HL-60 (cell line): ENCODE measurements around the gene ZNF281.

Source experiments
- DNase-seq, 2 experiments: peaks; one replicate each; pipeline ENCODE4 v3.0.0-alpha.2; 2010 to 2020; ENCODE audit warnings: low read depth in 1 of 2, low spot score in 1 of 2
- H3K27ac ChIP-seq: fragments of 250-450 bp; sonication (Bioruptor Pico); replicated peaks from 2 replicates; pipeline ENCODE4 v1.5.1; 2020; ENCODE audit warnings: mild to moderate bottlenecking, moderate library complexity
- H3K27me3 ChIP-seq: fragments of 250-450 bp; sonication (Bioruptor Pico); 2 replicates; pipeline ENCODE4 v1.5.1; 2021; ENCODE audit warnings: mild to moderate bottlenecking, moderate library complexity; ENCODE audit not compliant: insufficient read depth, poor library complexity, severe bottlenecking
- H3K4me3 ChIP-seq: replicated peaks from 2 replicates; pipeline ENCODE4 v1.5.1; 2011; ENCODE audit warnings: mild to moderate bottlenecking, control low read depth, low read length; ENCODE audit not compliant: insufficient read depth
- GABPA ChIP-seq: IDR thresholded peaks from 2 replicates; pipeline ENCODE4 v1.6.1; 2012; ENCODE audit warnings: low read depth
- POLR2AphosphoS5 ChIP-seq: IDR thresholded peaks from 2 replicates; pipeline ENCODE4 v1.6.1; 2012; ENCODE audit warnings: low read depth
- SPI1 ChIP-seq: IDR thresholded peaks from 2 replicates; pipeline ENCODE4 v1.6.1; 2012; ENCODE audit warnings: low read depth, mild to moderate bottlenecking, borderline replicate concordance
- TF ChIP-seq, protein P1 (sequence below): IDR thresholded peaks from 2 replicates; pipeline ENCODE4 v1.6.1; 2012; ENCODE audit warnings: low read depth; ENCODE audit not compliant: insufficient replicate concordance
- TF ChIP-seq, protein P2 (sequence below): IDR thresholded peaks from one replicate; pipeline ENCODE4 v1.5.1; 2011; ENCODE audit warnings: low read length, control low read depth, inconsistent platforms; ENCODE audit not compliant: insufficient read depth

Gene ZNF281

DNA sequence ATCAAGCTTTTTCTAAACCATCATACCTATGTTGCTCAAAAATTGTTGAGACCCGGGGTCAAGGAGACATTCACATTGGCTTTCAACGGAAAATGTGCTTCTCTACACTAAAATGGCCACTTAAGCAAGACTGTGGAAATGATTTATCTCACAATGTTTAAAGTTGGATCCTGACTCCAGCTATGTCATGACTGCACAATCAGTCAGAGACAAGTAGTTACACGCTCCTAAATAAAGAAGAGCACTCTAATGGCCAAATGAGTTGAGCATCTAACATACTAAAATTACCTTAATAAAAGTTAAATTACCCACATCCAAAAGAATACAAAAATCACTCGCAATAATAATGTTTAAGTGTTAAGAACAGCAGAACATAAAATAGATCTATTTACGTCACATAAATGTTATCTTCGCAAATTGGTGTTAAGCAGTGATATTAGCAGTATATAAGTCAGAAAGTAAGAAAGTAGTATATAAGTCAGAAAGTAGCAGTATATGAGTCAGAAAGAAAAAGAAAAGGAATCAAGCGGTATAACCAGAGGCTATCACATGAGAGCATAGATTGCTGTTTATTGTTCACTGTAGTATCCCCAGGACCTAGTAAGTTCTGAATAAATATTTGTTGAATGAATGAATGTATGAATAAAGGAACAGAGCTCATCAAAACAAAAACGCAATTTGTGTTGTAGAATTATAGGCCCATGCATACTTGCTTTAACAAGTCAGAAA is 28.4 kb downstream of the ZNF281 start:
- TF ChIP-seq SPI1 (no peak), GABPA (no peak), POLR2AphosphoS5 (no peak)
- TF ChIP-seq, protein P1, sequence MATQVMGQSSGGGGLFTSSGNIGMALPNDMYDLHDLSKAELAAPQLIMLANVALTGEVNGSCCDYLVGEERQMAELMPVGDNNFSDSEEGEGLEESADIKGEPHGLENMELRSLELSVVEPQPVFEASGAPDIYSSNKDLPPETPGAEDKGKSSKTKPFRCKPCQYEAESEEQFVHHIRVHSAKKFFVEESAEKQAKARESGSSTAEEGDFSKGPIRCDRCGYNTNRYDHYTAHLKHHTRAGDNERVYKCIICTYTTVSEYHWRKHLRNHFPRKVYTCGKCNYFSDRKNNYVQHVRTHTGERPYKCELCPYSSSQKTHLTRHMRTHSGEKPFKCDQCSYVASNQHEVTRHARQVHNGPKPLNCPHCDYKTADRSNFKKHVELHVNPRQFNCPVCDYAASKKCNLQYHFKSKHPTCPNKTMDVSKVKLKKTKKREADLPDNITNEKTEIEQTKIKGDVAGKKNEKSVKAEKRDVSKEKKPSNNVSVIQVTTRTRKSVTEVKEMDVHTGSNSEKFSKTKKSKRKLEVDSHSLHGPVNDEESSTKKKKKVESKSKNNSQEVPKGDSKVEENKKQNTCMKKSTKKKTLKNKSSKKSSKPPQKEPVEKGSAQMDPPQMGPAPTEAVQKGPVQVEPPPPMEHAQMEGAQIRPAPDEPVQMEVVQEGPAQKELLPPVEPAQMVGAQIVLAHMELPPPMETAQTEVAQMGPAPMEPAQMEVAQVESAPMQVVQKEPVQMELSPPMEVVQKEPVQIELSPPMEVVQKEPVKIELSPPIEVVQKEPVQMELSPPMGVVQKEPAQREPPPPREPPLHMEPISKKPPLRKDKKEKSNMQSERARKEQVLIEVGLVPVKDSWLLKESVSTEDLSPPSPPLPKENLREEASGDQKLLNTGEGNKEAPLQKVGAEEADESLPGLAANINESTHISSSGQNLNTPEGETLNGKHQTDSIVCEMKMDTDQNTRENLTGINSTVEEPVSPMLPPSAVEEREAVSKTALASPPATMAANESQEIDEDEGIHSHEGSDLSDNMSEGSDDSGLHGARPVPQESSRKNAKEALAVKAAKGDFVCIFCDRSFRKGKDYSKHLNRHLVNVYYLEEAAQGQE = no peak
- TF ChIP-seq, protein P2, sequence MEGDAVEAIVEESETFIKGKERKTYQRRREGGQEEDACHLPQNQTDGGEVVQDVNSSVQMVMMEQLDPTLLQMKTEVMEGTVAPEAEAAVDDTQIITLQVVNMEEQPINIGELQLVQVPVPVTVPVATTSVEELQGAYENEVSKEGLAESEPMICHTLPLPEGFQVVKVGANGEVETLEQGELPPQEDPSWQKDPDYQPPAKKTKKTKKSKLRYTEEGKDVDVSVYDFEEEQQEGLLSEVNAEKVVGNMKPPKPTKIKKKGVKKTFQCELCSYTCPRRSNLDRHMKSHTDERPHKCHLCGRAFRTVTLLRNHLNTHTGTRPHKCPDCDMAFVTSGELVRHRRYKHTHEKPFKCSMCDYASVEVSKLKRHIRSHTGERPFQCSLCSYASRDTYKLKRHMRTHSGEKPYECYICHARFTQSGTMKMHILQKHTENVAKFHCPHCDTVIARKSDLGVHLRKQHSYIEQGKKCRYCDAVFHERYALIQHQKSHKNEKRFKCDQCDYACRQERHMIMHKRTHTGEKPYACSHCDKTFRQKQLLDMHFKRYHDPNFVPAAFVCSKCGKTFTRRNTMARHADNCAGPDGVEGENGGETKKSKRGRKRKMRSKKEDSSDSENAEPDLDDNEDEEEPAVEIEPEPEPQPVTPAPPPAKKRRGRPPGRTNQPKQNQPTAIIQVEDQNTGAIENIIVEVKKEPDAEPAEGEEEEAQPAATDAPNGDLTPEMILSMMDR = no peak
- no peak for DNase-seq
- H3K27ac ChIP-seq = no peak overlapping the region

DNA sequence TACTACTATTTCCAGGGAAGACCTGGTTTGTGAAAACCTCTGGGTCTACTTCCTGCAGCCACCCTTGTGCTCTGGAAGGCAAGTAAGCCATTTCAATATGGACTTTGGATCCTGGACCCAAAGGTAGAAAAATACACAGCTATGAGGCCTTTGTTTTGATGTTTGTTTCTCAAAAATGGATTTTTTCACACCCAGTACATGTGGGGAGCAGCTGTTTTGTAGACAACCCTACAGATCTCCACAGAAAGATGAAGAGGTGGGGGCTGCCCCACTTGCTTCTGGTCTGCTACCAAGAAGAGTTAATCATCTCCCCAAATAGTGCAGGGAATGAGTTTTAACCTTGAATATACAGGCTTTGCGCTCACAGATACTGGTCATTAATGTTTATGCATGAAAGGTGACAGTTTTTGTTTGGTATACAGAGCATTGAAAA is 29.2 kb downstream of the ZNF281 start:
- DNase-seq = no peak
- TF ChIP-seq, protein P2 = no peak
- no peak for TF ChIP-seq SPI1
- H3K27ac ChIP-seq = no peak overlapping the region
- H3K27me3 ChIP-seq = no peaks in the 10 kb centered on the region
- H3K4me3 ChIP-seq = no peak overlapping the region

More for the DNA sequence above, 28.4 kb downstream of the ZNF281 start:
- no peak overlapping the region for H3K4me3 ChIP-seq
- H3K27me3 ChIP-seq = no peaks in the 10 kb centered on the region

DNA sequence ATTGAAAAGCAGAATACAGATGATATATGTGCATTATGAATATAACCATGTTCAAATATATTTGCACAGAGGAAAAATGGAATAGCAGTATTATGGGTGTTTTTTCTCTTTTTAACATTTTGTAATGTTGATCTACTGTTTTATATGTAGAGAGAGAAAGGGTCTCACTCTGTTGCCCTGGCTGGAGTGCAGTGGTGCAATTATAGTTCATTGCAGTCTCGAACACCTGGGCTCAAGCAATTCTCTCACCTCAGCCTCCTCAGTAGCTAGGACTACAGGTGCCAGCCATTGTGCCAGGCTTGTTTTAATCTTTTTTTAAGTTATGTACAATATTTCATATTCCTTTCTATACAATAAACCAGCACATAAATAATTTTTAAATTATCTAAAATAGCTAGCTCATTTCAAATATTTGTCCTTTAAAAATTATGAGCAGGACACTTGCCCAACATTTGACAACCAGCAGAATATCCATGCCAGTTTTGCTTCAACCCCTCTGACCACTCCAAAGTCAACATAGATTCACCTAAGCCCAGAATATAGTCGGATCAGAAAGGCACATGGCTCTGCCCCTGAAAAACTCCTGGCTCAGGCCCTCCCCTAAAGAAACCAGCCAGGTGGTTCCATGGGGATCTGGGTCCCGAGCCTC is 29.8 kb downstream of the ZNF281 start:
- no peak overlapping the region for H3K4me3 ChIP-seq
- TF ChIP-seq POLR2AphosphoS5 (no peak), SPI1 (no peak), GABPA (no peak)
- TF ChIP-seq, protein P1 = no peak
- TF ChIP-seq, protein P2 = no peak
- H3K27ac ChIP-seq = no peak overlapping the region
- DNase-seq = no peak
- H3K27me3 ChIP-seq = no peaks in the 10 kb centered on the region

DNA sequence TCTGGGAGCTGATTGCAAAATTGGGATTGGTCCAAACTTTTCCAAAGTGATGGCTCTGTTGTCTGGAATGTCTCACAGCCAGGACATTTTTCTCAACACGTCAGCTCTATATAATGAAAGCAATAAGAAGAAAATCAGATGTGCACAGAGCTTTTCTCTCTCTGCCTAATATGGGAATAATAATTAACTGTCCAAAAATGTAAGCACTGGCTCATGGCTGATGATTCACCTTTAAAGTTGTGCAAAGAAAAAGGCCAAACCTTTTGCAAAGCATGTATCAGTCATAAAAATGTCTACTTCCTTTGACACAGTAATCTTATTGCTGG is 30.4 kb downstream of the ZNF281 start:
- no peaks in the 10 kb centered on the region for H3K27me3 ChIP-seq
- TF ChIP-seq POLR2AphosphoS5 = no peak
- TF ChIP-seq, protein P2 = no peak
- TF ChIP-seq, protein P1 = no peak
- H3K4me3 ChIP-seq = no peak overlapping the region
- no peak for DNase-seq
- no peak overlapping the region for H3K27ac ChIP-seq
